ACHN (cell line): ENCODE data around the gene VIPAS39.
"Not testable (repeated sequence)": the region's sequence is repeated elsewhere in the genome, so short reads cannot be mapped to it uniquely, and the experiment has no call there.

Experiments used
- DNase-seq: peaks from one replicate; pipeline ENCODE4 v3.0.0-alpha.2; 2015
- in situ Hi-C: cut with HindIII; loops from 2 replicates; pipeline ENCODE4 v1.10.0; 2017; ENCODE audit warnings: low sequenced_read_pairs, low pct_ligation_motif_present, low pct_unique_long_range_greater_than_20kb

Gene VIPAS39

GRCh38 chr14:77416098-77416497 is 41.3 kb downstream of the VIPAS39 start:
- in situ Hi-C loops, DNase-seq: not testable (repeated sequence)

GRCh38 chr14:77415403-77416030 is 41.9 kb downstream of the VIPAS39 start:
- in situ Hi-C loops, DNase-seq: not testable (repeated sequence)

- in situ Hi-C loops: no loop called here
- DNase-seq: no peak
Observed at GRCh38 chr14:77409131-77409533, 48.3 kb downstream of the VIPAS39 start.

GRCh38 chr14:77407158-77407557 is 50.2 kb downstream of the VIPAS39 start:
- in situ Hi-C loops: no loop called here
- DNase-seq: no peak

- DNase-seq: no peak
- in situ Hi-C loops: no loop called here
Observed at GRCh38 chr14:77406718-77407117, 50.7 kb downstream of the VIPAS39 start.

- in situ Hi-C loops: no loop called here
- DNase-seq: no peak
Observed at GRCh38 chr14:77406086-77406485, 51.3 kb downstream of the VIPAS39 start.

- DNase-seq: no peak
- in situ Hi-C loops: no loop called here
Observed at GRCh38 chr14:77403768-77404167, 53.6 kb downstream of the VIPAS39 start.

GRCh38 chr14:77400216-77400615 is 57.2 kb downstream of the VIPAS39 start:
- in situ Hi-C loops: no loop called here
- no peak for DNase-seq

GRCh38 chr14:77390188-77390587 is 67.2 kb downstream of the VIPAS39 start:
- in situ Hi-C loops: no loop called here
- DNase-seq: no peak

- no peak for DNase-seq
- in situ Hi-C loops: no loop called here
Observed at GRCh38 chr14:77378701-77379100, 78.7 kb downstream of the VIPAS39 start.

- in situ Hi-C loops: no loop called here
- no peak for DNase-seq
Observed at GRCh38 chr14:77377502-77377844, 79.9 kb downstream of the VIPAS39 start.

- in situ Hi-C loops: no loop called here
- DNase-seq: peak; percentile 75
Observed at GRCh38 chr14:77376771-77377501, 80.5 kb downstream of the VIPAS39 start, which contains the start of the genes SAMD15 and TMED8. Gene SAMD15, plus strand, starts transcription at chr14:77377379. Its CDS starts 40 bp downstream, at chr14:77377419. Gene TMED8, minus strand, starts transcription at chr14:77377094. Its CDS starts 41 bp downstream, at chr14:77377053.
